Central memory CD4-positive, alpha-beta T cell (primary cell): ENCODE measurements around the gene OGDH.
"Not testable (repeated sequence)": the region's sequence is repeated elsewhere in the genome, so short reads cannot be mapped to it uniquely, and the experiment has no call there.

Experiments
- DNase-seq: peaks from one replicate; pipeline ENCODE4 v3.0.0; 2022

The OGDH gene

GRCh38 chr7:44709011-44709915 is 102.8 kb downstream of the OGDH start:
- DNase-seq: no peak

DNA sequence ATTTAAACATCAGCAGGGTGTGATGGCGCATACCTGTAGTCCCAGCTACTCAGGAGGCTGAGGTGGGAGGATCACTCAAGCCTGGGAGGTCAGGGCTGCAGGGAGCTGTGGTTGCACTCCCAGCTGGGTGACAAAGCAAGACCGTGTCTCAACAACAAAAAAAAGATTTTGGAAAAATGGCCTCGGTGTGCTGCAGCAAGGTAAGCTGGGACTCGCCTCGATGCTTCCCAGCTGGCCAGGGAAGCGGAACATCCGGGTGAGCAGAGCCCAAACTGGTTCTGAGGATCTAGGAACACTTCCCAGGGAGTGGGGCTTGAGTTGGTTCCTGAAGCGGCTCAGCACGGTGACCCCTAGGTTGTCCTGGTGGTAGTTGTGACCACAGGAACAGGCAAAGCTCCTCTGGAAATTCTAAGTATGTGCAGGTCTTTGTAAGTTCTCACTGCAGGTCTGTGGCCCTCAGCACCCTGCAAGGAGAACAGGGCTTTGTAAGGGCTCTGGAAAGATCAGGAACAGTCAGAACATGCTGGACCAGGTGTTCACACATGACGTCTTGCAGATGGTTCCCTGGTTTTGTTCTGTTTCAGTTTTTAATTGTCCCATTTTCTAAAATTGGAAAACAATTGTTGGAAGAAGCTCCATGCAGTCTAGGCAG is 103.6 kb downstream of the OGDH start:
- no peak for DNase-seq

DNA sequence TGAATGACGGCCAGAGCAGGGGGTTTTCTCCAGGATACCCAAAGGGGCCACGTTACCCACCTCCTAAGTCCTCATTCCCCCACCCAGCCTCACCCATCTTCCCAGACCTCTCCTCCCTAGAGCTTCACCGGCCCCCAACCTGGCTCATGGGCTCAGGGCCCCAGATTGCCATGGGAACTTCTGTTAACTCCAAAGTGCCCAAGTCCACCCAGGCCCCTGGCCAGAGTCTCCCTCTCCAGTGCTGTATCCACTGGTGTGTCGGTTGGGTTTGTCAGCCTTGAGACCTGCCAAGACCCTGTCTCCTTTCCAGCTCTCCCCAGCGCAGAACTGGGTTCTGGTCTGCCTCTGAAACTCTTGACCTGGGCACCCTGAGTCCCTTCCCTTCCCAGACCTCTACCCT is 105.1 kb downstream of the OGDH start:
- no peak for DNase-seq

- DNase-seq: no peak
Measured at GRCh38 chr7:44712012-44712411, 105.6 kb downstream of the OGDH start.

DNA sequence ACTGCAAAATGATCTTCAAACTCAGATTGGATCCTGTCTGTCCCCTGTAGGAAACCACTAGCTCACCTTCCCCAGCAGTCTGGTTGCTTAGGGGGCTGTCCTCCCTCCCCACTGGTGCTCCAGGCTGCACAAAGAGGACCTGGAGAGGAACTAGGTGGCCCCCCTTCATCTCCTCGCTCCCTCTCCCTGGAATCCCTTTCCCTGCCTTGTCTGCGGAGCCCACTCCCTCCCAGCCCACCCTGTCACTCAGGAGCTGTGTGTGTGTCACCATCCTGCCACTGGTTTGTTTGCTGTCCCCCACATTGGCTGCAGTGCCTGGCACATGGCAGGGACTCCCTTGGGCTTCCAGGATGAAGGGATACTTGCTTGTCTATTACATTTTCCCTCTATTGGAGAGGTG is 106.7 kb downstream of the OGDH start:
- DNase-seq: no peak

- DNase-seq: no peak
Measured at GRCh38 chr7:44713680-44714335, 107.4 kb downstream of the OGDH start.

- no peak for DNase-seq
Measured at GRCh38 chr7:44716205-44716604, 109.8 kb downstream of the OGDH start.

DNA sequence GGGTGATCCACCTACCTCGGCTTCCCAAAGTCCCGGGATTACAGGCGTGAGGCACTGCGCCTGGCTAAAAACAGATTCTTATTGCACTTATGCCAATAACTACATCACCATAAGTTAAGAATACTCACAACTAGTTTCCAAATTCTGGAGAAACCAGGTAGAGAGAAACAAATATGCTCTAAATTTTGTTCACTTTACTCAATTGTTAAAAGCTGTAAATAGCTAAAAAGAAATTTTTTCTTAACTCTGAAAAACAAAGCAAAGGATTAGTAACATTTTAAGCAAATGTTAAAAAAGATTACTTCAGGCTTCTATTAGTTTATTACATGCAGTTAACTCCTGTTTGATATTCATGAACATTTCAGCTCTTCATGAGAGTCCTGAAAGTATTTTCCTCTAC is 113.9 kb downstream of the OGDH start:
- no peak for DNase-seq

GRCh38 chr7:44724276-44724675 is 117.8 kb downstream of the OGDH start:
- DNase-seq: no peak

DNA sequence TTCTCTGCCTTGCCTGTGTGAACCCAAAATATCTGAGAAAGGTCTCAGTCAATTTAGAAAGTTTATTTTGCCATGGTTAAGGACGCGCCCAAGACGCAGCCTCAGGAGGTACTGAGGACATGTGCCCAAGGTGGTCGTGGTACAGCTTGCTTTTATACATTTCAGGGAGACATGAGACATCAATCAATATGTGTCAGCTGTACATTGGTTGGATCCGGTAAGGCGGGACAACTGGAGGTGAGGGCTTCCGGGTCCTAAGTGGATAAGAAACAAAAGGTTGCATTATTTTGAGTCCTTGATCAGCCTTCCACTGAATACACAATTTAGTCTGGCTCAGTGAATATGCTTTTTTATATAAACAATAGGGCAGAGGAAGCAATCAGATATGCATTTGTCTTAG is 119.8 kb downstream of the OGDH start:
- DNase-seq: not testable (repeated sequence)

- no peak for DNase-seq
Measured at GRCh38 chr7:44727158-44727936, 120.9 kb downstream of the OGDH start.

DNA sequence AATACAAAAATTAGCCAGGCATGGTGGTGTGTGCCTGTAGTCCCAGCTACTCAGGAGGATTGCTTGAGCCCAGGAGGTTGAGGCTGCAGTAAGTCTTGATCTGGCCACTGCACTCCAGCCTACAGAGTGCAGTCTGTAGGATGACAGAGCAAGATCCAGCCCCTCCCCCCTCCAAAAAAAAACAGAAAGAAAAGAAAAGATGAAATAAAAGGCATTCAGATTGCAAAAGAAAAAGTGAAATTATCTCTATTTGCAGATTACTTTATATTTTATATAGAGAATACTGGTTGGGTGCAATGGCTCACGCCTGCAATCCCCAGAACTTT is 121.5 kb downstream of the OGDH start:
- DNase-seq: no peak

DNA sequence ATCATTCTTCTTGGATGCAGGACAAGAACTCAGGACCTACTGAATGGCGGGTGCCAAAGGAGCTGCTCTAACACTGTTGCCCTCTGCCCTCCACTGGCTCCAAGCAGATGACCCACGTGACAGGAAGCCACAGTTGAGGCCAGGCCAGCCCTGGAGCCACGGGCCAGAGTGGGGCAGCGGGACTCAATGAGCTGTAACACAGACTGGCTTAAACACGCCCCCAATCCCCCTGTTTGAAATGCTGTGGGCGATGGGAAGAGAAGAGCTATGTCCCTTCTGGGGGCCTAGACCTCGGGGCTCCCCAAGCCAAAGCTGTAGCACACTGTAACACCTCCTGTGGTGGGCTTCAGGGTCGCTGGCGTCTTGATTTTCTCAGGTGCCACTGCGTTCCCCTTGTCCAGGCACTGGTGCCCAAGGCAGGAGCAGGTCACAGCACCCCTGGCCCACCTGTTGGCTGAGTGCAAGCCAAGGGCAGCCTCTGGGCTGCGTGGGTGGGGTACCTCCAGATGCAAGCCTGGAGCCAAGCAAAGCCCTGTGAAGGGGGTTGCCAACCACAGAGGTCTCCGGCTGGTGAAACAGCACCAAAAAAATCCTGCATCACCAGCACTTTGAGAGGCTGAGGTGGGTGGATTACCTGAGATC is 123.6 kb downstream of the OGDH start:
- DNase-seq: no peak

DNA sequence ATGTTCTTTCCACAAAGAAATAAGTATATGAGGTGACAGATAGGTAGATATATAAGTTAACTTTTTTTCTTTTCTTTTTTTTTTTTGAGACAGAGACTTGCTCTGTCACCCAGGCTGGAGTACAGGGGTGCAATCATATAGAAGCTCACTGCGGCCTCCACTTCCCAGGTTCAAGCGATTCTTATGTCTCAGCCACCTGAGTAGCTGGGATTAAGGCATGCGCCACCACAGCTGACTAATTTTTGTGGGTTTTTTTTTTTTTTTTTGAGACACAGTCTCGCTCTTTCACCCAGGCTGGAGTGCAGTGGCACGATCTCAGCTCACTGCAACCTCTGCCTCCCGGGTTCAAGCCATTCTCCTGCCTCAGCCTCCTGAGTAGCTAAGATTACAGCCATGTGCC is 126.5 kb downstream of the OGDH start:
- not testable (repeated sequence) for DNase-seq

DNA sequence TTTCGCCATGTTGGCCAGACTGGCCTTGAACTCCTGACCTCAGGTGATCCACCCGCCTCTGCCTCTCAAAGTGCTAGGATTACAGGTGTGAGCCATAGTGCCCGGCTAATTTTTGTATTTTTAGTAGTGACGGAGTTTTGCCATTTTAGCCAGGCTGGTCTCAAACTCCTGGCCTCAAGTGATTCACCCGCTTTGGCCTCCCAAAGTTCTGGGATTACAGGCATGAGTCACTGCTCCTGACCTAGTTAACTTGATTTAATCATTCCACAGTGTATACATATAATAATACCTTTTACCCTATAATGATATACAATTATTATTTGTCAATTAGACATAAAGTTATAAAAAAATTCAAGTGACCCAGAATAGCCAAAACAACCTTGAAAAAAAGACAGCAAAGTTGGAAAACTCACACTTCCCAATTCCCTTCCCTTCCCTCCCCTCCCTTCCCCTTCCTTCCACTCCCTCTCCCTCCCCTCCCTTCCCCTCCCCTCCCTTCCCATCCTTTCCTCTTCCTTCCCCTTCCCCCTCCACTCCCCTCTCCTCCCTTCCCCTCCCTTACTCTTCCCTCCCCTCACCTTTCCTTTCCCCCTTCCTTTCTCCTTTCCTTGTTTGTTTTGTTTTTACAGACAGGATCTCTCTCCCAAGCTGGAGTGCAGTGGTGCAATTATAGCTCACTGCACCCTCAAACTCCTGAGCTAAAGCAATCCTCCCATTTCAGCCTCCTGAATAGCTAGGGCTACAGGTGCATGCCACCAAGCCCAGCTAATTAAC is 127.5 kb downstream of the OGDH start:
- DNase-seq: no peak

- DNase-seq: no peak
Measured at GRCh38 chr7:44735403-44736165, 129.2 kb downstream of the OGDH start.

GRCh38 chr7:44736896-44737295 is 130.5 kb downstream of the OGDH start:
- DNase-seq: no peak

DNA sequence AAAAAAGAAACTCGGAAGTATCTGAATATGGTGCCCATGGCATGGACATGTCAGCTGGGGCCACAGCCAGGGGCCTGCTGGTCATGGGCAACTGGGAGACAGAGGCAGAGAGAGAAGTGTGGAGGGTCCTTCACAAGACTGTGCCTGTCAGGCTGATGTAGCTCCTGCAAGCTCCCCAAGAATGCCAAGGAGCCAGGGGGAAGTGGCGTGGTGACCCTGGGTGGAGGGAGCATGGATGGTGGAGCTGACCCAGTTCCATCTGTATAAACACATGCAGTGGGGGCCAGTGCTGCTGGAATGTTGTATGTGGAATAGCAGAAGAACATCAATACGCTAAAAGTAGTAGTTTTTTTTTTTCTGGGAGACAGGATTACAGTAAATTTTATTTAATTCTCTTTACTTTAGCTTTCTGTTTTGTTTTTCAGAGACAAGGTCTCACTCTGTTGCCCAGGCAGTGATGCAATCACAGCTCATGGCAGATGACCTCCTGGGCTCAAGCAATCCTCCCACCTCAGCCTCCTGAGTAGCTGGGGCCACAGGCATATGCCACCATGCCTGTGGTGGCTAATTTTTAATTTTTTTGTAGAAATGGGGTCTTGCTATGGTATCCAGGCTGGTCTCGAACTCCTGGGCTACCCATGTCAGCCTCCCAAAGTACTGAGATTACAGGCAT is 131.8 kb downstream of the OGDH start:
- DNase-seq: no peak

GRCh38 chr7:44738876-44739665 is 132.6 kb downstream of the OGDH start:
- no peak for DNase-seq

- no peak for DNase-seq
Measured at GRCh38 chr7:44740055-44740454, 133.6 kb downstream of the OGDH start.
